GM18498 (cell line): Measurements from ENCODE around the gene L3HYPDH.

Source experiments
- ATAC-seq: cut with Tn5 transposase; IDR thresholded peaks from one replicate; pipeline ENCODE4 v1.9.1; 2021; ENCODE audit warnings: mild to moderate bottlenecking, moderate library complexity; ENCODE audit not compliant: unreplicated experiment

The L3HYPDH gene

GRCh38 chr14:59483819-59484638, at the start of gene L3HYPDH, which contains the start of gene JKAMP:
Gene L3HYPDH (minus strand): TSS chr14:59484408. CDS start chr14:59484316, 92 bp downstream.
Gene JKAMP (plus strand): TSS chr14:59484517. CDS start chr14:59484590, 73 bp downstream.
- peak; percentile 87 for ATAC-seq

- ATAC-seq: no peak
Observed at GRCh38 chr14:59532419-59532818, 48.2 kb upstream of the L3HYPDH start.

GRCh38 chr14:59530349-59530748, 46.1 kb upstream of the L3HYPDH start:
- no peak for ATAC-seq

GRCh38 chr14:59529189-59529588, 45.0 kb upstream of the L3HYPDH start:
- ATAC-seq: no peak

- no peak for ATAC-seq
Observed at GRCh38 chr14:59520224-59520623, 36.0 kb upstream of the L3HYPDH start.

- peak; percentile 82 for ATAC-seq
Observed at GRCh38 chr14:59511916-59512575, 27.8 kb upstream of the L3HYPDH start.

GRCh38 chr14:59510966-59511365, 26.8 kb upstream of the L3HYPDH start:
- ATAC-seq: no peak

- ATAC-seq: no peak
Observed at GRCh38 chr14:59510001-59510400, 25.8 kb upstream of the L3HYPDH start.

GRCh38 chr14:59509101-59509500, 24.9 kb upstream of the L3HYPDH start:
- ATAC-seq: no peak

- no peak for ATAC-seq
Observed at GRCh38 chr14:59507752-59508103, 23.5 kb upstream of the L3HYPDH start.

GRCh38 chr14:59507063-59507751, 23.0 kb upstream of the L3HYPDH start:
- peak; percentile 85 for ATAC-seq

- ATAC-seq: no peak
Observed at GRCh38 chr14:59503256-59503655, 19.0 kb upstream of the L3HYPDH start.

- ATAC-seq: no peak
Observed at GRCh38 chr14:59500732-59501131, 16.5 kb upstream of the L3HYPDH start.

- no peak for ATAC-seq
Observed at GRCh38 chr14:59492384-59492783, 8.2 kb upstream of the L3HYPDH start.

- ATAC-seq: no peak
Observed at GRCh38 chr14:59490756-59491155, 6.5 kb upstream of the L3HYPDH start.

GRCh38 chr14:59484639-59485175, 499 bp upstream of the L3HYPDH start:
- peak; percentile 56 for ATAC-seq

- ATAC-seq: no peak
Observed at GRCh38 chr14:59483363-59483762, 845 bp downstream of the L3HYPDH start.

GRCh38 chr14:59482541-59483331, 1.5 kb downstream of the L3HYPDH start:
- no peak for ATAC-seq

GRCh38 chr14:59481871-59482540, 2.2 kb downstream of the L3HYPDH start:
- no peak for ATAC-seq

GRCh38 chr14:59481407-59481806, 2.8 kb downstream of the L3HYPDH start:
- ATAC-seq: no peak
